Inferior parietal cortex (tissue), 1 donor: ENCODE measurements around the gene CSTF3.
"Not testable (repeated sequence)": the region's sequence is repeated elsewhere in the genome, so short reads cannot be mapped to it uniquely, and the experiment has no call there.

ENCODE experiments used
- DNase-seq: peaks from one replicate; pipeline ENCODE4 v3.0.0-alpha.2; 2016; ENCODE audit errors: extremely low spot score

Gene CSTF3

GRCh38 chr11:33160587-33160986 lies 693 bp downstream of the CSTF3 start:
- DNase-seq: no peak

- peak; percentile 40 for DNase-seq
Observed at GRCh38 chr11:33160136-33160535, 1.1 kb downstream of the CSTF3 start.

- DNase-seq: not testable (repeated sequence)
Observed at GRCh38 chr11:33159378-33159867, 1.9 kb downstream of the CSTF3 start.

GRCh38 chr11:33158596-33159275 lies 2.5 kb downstream of the CSTF3 start:
- no peak for DNase-seq

- DNase-seq: no peak
Observed at GRCh38 chr11:33157103-33158027, 3.9 kb downstream of the CSTF3 start.

- no peak for DNase-seq
Observed at GRCh38 chr11:33151399-33151798, 9.9 kb downstream of the CSTF3 start.

GRCh38 chr11:33147559-33147958 lies 13.7 kb downstream of the CSTF3 start:
- DNase-seq: no peak

GRCh38 chr11:33135768-33136443 lies 25.4 kb downstream of the CSTF3 start:
- DNase-seq: no peak

- DNase-seq: no peak
Observed at GRCh38 chr11:33135216-33135615, 26.1 kb downstream of the CSTF3 start.

- no peak for DNase-seq
Observed at GRCh38 chr11:33134276-33134675, 27.0 kb downstream of the CSTF3 start.

- no peak for DNase-seq
Observed at GRCh38 chr11:33133761-33134160, 27.5 kb downstream of the CSTF3 start.

GRCh38 chr11:33132510-33132909 lies 28.8 kb downstream of the CSTF3 start:
- DNase-seq: no peak

- DNase-seq: no peak
Observed at GRCh38 chr11:33128739-33129138, 32.5 kb downstream of the CSTF3 start.

GRCh38 chr11:33125611-33126010 lies 35.7 kb downstream of the CSTF3 start:
- no peak for DNase-seq

- no peak for DNase-seq
Observed at GRCh38 chr11:33125025-33125424, 36.3 kb downstream of the CSTF3 start.

- DNase-seq: not testable (repeated sequence)
Observed at GRCh38 chr11:33122696-33123095, 38.6 kb downstream of the CSTF3 start.

GRCh38 chr11:33116535-33116934 lies 44.7 kb downstream of the CSTF3 start:
- no peak for DNase-seq

- DNase-seq: no peak
Observed at GRCh38 chr11:33110083-33110482, 51.2 kb downstream of the CSTF3 start.

- DNase-seq: no peak
Observed at GRCh38 chr11:33109294-33109895, 51.9 kb downstream of the CSTF3 start.

GRCh38 chr11:33103836-33104235 lies 57.4 kb downstream of the CSTF3 start:
- no peak for DNase-seq

- no peak for DNase-seq
Observed at GRCh38 chr11:33094157-33094556, 67.1 kb downstream of the CSTF3 start.

- no peak for DNase-seq
Observed at GRCh38 chr11:33089776-33090175, 71.5 kb downstream of the CSTF3 start.
